WTC11 (cell line): ENCODE data around the gene SPEN. TPM values are rescaled to one million over a fixed set of nuclear protein-coding genes. Genes with fewer than 3 reads are reported as not detected.
A peak's percentile ranks its signal among the peaks of the same experiment; 100 is the strongest.

ENCODE experiments used
- ATAC-seq: fragments of 200-7000 bp; cut with Tn5 transposase; 2 replicates; pipeline ENCODE4 v1.10.0; 2021; ENCODE audit warnings: mild to moderate bottlenecking, moderate library complexity
- CTCF ChIA-PET: fragments of 300-600 bp; sonication (Branson Sonifier 250); formaldehyde crosslinking; loops from one replicate; lab custom pipeline; 2021; ENCODE audit warnings: antibody characterized with exemption; lab: Charles Lee
- POLR2A ChIA-PET: fragments of 350-600 bp; sonication (Branson Sonifier 250); formaldehyde crosslinking; loops from one replicate; lab custom pipeline; 2021; ENCODE audit warnings: antibody characterized with exemption; lab: Charles Lee
- DNase-seq: peaks from one replicate; pipeline ENCODE4 v3.0.0; 2021; ENCODE audit warnings: low spot score
- H3K27ac Mint-ChIP-seq: 2 replicates; pipeline ENCODE4 v1.8.0; 2021; ENCODE audit warnings: mixed read lengths
- H3K27me3 Mint-ChIP-seq: 2 replicates; pipeline ENCODE4 v1.8.0; 2021; ENCODE audit warnings: low read depth, mild to moderate bottlenecking, moderate library complexity, mixed read lengths
- H3K36me3 Mint-ChIP-seq: 2 replicates; pipeline ENCODE4 v1.8.0; 2021; ENCODE audit warnings: mixed read lengths
- H3K4me1 Mint-ChIP-seq: 2 replicates; pipeline ENCODE4 v1.8.0; 2022; ENCODE audit warnings: mixed read lengths
- H3K4me3 Mint-ChIP-seq: 2 replicates; pipeline ENCODE4 v1.8.0; 2021; ENCODE audit warnings: mild to moderate bottlenecking, moderate library complexity, mixed read lengths
- H3K9me3 Mint-ChIP-seq: 2 replicates; pipeline ENCODE4 v1.8.0; 2021; ENCODE audit warnings: mixed read lengths
- CBFB ChIP-seq: sonication (generic); formaldehyde crosslinking; IDR thresholded peaks from 2 replicates; pipeline ENCODE4 v1.8.1; 2022; ENCODE audit warnings: mild to moderate bottlenecking, low read depth, missing genetic modification reagents
- EMX1 ChIP-seq: fragments of 250-450 bp; sonication (Bioruptor Pico); IDR thresholded peaks from 2 replicates; pipeline ENCODE4 v1.8.0; 2021; ENCODE audit warnings: mild to moderate bottlenecking
- FOXJ3 ChIP-seq: sonication (generic); formaldehyde crosslinking; IDR thresholded peaks from 2 replicates; pipeline ENCODE4 v1.9.0; 2021; ENCODE audit warnings: missing genetic modification reagents, mild to moderate bottlenecking, borderline replicate concordance
- GTF2I ChIP-seq: fragments of 250-450 bp; sonication (Bioruptor Pico); conservative IDR thresholded peaks from 2 replicates; pipeline ENCODE4 v1.4.0; 2021; ENCODE audit warnings: mild to moderate bottlenecking
- JUN ChIP-seq: sonication (generic); formaldehyde crosslinking; IDR thresholded peaks from 2 replicates; pipeline ENCODE4 v1.8.0; 2023; ENCODE audit warnings: mild to moderate bottlenecking, missing genetic modification reagents
- SOX15 ChIP-seq: fragments of 250-450 bp; sonication (Bioruptor Pico); IDR thresholded peaks from 2 replicates; pipeline ENCODE4 v1.9.0; 2021; ENCODE audit warnings: mild to moderate bottlenecking
- TCF7 ChIP-seq: sonication (generic); formaldehyde crosslinking; IDR thresholded peaks from 2 replicates; pipeline ENCODE4 v1.8.0; 2022; ENCODE audit warnings: mild to moderate bottlenecking, low read depth, missing genetic modification reagents, moderate library complexity
- TEAD4 ChIP-seq: sonication (generic); formaldehyde crosslinking; IDR thresholded peaks from 2 replicates; pipeline ENCODE4 v1.8.0; 2022; ENCODE audit warnings: mild to moderate bottlenecking, missing genetic modification reagents
- TP53 ChIP-seq: sonication (generic); formaldehyde crosslinking; IDR thresholded peaks from 2 replicates; pipeline ENCODE4 v1.8.1; 2023; ENCODE audit warnings: mild to moderate bottlenecking, missing genetic modification reagents
- ZNF396 ChIP-seq: fragments of 250-450 bp; sonication (Bioruptor Pico); IDR thresholded peaks from 2 replicates; pipeline ENCODE4 v1.8.0; 2021; ENCODE audit warnings: mild to moderate bottlenecking, moderate library complexity, borderline replicate concordance
- ZNF416 ChIP-seq: fragments of 250-450 bp; sonication (Bioruptor Pico); IDR thresholded peaks from 2 replicates; pipeline ENCODE4 v1.9.0; 2021; ENCODE audit warnings: mild to moderate bottlenecking, inconsistent platforms
- ZNF423 ChIP-seq: fragments of 250-450 bp; sonication (Bioruptor Pico); IDR thresholded peaks from 2 replicates; pipeline ENCODE4 v2.1.2; 2022; ENCODE audit warnings: mild to moderate bottlenecking, moderate library complexity
- total RNA-seq: library from RNA; stranded (reverse); gene quantifications from 3 replicates; pipeline ENCODE4 v1.2.3, GENCODE V29; 2021
- TF ChIP-seq, protein P1 (sequence below): sonication (generic); formaldehyde crosslinking; IDR thresholded peaks from 2 replicates; pipeline ENCODE4 v1.8.0; 2022; ENCODE audit warnings: mild to moderate bottlenecking, missing genetic modification reagents
- TF ChIP-seq, protein P2 (sequence below): sonication (generic); formaldehyde crosslinking; IDR thresholded peaks from 2 replicates; pipeline ENCODE4 v1.8.1; 2023; ENCODE audit warnings: mild to moderate bottlenecking, missing genetic modification reagents
- TF ChIP-seq, protein P3 (sequence below): sonication (generic); formaldehyde crosslinking; IDR thresholded peaks from 2 replicates; pipeline ENCODE4 v1.8.0; 2023; ENCODE audit warnings: missing genetic modification reagents, mild to moderate bottlenecking, borderline replicate concordance
- TF ChIP-seq, protein P4 (sequence below): fragments of 250-450 bp; sonication (Bioruptor Pico); IDR thresholded peaks from 2 replicates; pipeline ENCODE4 v1.9.0; 2021; ENCODE audit warnings: mild to moderate bottlenecking
- TF ChIP-seq, protein P5 (sequence below): sonication (generic); formaldehyde crosslinking; IDR thresholded peaks from 2 replicates; pipeline ENCODE4 v1.8.0; 2022; ENCODE audit warnings: mild to moderate bottlenecking, missing genetic modification reagents
- TF ChIP-seq, protein P6 (sequence below): fragments of 250-450 bp; sonication (Bioruptor Pico); IDR thresholded peaks from 2 replicates; pipeline ENCODE4 v1.9.0; 2021; ENCODE audit warnings: mild to moderate bottlenecking
- TF ChIP-seq, protein P7 (sequence below): sonication (generic); formaldehyde crosslinking; IDR thresholded peaks from 2 replicates; pipeline ENCODE4 v1.8.1; 2023; ENCODE audit warnings: mild to moderate bottlenecking, moderate library complexity, missing genetic modification reagents
- TF ChIP-seq, protein P8 (sequence below): sonication (generic); formaldehyde crosslinking; IDR thresholded peaks from 2 replicates; pipeline ENCODE4 v1.8.1; 2022; ENCODE audit warnings: mild to moderate bottlenecking, moderate library complexity, missing genetic modification reagents

SPEN gene
- total RNA-seq, 1 experiment from 2014 or later = 48.8 TPM

DNA sequence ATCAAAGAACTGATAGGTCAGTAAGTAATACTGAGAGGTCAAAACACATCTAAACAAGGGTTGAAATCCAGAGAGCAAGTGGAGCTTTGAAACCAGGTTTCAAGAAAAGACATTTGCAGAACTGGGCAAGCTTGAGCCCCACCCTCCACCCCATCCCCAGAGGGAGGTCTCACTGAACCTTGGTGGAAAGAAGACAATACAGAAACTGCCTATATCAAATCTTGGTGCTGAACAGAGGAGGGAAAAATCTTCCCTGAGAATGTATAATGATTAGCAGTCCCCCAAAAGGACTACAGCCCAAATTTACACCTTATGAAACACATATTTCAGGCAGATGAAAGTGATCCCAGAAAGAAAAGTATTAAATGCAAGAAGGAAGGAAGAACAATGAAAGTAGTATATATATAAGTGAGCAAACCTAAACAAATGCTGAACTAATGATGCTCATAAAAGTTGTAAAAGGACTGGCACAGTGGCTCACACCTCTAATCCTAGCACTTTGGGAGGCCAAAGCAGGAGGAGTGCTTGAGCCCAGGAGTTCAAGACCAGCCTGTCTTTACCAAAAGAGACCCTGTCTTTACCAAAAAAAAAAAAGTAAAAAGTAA is 116.0 kb downstream of the SPEN start:
- Mint-ChIP-seq H3K4me1 (peaks cover 25% of the 10 kb centered on the region), H3K4me3 (no peak overlapping the region), H3K36me3 (peaks cover 7% of the 10 kb centered on the region), H3K9me3 (peaks cover 4% of the 10 kb centered on the region), H3K27me3 (no peaks in the 10 kb centered on the region), H3K27ac (peak overlapping the region; percentile 57; the same call in 1 of the 2 replicates)
- no peak for ATAC-seq
- DNase-seq = no peak
- POLR2A ChIA-PET = no interaction called here
- TF ChIP-seq TEAD4 (CRISPR knock-in tag) (no peak), ZNF396 (CRISPR knock-in tag) (no peak), TCF7 (no peak), SOX15 (CRISPR knock-in tag) (no peak), JUN (CRISPR knock-in tag) (no peak)
- TF ChIP-seq, protein P1, sequence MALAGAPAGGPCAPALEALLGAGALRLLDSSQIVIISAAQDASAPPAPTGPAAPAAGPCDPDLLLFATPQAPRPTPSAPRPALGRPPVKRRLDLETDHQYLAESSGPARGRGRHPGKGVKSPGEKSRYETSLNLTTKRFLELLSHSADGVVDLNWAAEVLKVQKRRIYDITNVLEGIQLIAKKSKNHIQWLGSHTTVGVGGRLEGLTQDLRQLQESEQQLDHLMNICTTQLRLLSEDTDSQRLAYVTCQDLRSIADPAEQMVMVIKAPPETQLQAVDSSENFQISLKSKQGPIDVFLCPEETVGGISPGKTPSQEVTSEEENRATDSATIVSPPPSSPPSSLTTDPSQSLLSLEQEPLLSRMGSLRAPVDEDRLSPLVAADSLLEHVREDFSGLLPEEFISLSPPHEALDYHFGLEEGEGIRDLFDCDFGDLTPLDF = no peak
- TF ChIP-seq, protein P2, sequence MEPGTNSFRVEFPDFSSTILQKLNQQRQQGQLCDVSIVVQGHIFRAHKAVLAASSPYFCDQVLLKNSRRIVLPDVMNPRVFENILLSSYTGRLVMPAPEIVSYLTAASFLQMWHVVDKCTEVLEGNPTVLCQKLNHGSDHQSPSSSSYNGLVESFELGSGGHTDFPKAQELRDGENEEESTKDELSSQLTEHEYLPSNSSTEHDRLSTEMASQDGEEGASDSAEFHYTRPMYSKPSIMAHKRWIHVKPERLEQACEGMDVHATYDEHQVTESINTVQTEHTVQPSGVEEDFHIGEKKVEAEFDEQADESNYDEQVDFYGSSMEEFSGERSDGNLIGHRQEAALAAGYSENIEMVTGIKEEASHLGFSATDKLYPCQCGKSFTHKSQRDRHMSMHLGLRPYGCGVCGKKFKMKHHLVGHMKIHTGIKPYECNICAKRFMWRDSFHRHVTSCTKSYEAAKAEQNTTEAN (CRISPR knock-in tag) = no peak
- TF ChIP-seq, all 79 proteins: peak for 0
- CTCF ChIA-PET = interaction anchor here (0.6 to 1.0 kb wide), 2 partner anchors 31 to 148 kb away, joined by 4 to 5 read pairs; no protein-coding TSS in a partner anchor

DNA sequence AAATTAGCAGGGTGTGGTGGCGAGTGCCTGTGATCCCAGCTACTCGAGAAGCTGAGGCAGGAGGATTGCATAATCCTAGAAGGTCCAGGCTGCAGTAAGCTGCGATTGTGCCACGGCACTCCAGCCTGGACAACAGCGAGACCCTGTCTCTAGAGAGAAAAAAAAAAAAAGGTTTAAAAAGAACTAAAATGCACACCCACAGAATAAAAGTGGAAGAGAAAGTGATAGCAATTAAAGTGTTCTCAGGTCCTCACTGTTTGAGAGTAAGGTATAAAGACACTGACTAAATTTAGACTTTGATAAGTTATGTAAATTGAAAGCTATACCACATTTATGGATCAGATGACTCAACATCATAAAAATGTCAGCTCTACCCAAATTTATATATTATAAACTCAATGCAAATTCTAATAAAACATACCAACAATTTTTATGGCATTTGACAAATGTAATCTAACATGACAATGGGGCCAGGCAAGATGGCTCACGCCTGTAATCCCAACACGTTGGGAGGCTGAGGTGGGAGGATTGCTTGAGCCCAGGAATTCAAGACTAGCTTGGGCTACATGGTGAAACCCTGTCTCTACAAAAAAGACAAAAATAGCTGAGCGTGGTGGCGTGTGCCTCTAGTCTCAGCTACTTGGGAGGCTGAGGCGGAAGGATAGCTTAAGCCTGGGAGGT is 116.6 kb downstream of the SPEN start:
- ChIA-PET CTCF (interaction anchor here (0.6 to 0.9 kb wide), 2 partner anchors 11 to 31 kb away, joined by 3 to 5 read pairs; no protein-coding TSS in a partner anchor), POLR2A (no interaction called here)
- DNase-seq (no peak), ATAC-seq (no peak)
- Mint-ChIP-seq H3K27ac (no peak overlapping the region), H3K9me3 (peaks cover 4% of the 10 kb centered on the region), H3K36me3 (peaks cover 13% of the 10 kb centered on the region), H3K4me1 (peaks cover 20% of the 10 kb centered on the region), H3K27me3 (no peaks in the 10 kb centered on the region), H3K4me3 (no peak overlapping the region)
- TF ChIP-seq JUN (CRISPR knock-in tag) (no peak), ZNF416 (CRISPR knock-in tag) (no peak), ZNF423 (CRISPR knock-in tag) (no peak), EMX1 (CRISPR knock-in tag) (no peak), FOXJ3 (CRISPR knock-in tag) (no peak), TEAD4 (CRISPR knock-in tag) (no peak), TP53 (CRISPR knock-in tag) (no peak), CBFB (CRISPR knock-in tag) (no peak), GTF2I (CRISPR knock-in tag) (no peak)
- TF ChIP-seq, protein P3, sequence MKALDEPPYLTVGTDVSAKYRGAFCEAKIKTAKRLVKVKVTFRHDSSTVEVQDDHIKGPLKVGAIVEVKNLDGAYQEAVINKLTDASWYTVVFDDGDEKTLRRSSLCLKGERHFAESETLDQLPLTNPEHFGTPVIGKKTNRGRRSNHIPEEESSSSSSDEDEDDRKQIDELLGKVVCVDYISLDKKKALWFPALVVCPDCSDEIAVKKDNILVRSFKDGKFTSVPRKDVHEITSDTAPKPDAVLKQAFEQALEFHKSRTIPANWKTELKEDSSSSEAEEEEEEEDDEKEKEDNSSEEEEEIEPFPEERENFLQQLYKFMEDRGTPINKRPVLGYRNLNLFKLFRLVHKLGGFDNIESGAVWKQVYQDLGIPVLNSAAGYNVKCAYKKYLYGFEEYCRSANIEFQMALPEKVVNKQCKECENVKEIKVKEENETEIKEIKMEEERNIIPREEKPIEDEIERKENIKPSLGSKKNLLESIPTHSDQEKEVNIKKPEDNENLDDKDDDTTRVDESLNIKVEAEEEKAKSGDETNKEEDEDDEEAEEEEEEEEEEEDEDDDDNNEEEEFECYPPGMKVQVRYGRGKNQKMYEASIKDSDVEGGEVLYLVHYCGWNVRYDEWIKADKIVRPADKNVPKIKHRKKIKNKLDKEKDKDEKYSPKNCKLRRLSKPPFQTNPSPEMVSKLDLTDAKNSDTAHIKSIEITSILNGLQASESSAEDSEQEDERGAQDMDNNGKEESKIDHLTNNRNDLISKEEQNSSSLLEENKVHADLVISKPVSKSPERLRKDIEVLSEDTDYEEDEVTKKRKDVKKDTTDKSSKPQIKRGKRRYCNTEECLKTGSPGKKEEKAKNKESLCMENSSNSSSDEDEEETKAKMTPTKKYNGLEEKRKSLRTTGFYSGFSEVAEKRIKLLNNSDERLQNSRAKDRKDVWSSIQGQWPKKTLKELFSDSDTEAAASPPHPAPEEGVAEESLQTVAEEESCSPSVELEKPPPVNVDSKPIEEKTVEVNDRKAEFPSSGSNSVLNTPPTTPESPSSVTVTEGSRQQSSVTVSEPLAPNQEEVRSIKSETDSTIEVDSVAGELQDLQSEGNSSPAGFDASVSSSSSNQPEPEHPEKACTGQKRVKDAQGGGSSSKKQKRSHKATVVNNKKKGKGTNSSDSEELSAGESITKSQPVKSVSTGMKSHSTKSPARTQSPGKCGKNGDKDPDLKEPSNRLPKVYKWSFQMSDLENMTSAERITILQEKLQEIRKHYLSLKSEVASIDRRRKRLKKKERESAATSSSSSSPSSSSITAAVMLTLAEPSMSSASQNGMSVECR (CRISPR knock-in tag) = no peak
- TF ChIP-seq, protein P4, sequence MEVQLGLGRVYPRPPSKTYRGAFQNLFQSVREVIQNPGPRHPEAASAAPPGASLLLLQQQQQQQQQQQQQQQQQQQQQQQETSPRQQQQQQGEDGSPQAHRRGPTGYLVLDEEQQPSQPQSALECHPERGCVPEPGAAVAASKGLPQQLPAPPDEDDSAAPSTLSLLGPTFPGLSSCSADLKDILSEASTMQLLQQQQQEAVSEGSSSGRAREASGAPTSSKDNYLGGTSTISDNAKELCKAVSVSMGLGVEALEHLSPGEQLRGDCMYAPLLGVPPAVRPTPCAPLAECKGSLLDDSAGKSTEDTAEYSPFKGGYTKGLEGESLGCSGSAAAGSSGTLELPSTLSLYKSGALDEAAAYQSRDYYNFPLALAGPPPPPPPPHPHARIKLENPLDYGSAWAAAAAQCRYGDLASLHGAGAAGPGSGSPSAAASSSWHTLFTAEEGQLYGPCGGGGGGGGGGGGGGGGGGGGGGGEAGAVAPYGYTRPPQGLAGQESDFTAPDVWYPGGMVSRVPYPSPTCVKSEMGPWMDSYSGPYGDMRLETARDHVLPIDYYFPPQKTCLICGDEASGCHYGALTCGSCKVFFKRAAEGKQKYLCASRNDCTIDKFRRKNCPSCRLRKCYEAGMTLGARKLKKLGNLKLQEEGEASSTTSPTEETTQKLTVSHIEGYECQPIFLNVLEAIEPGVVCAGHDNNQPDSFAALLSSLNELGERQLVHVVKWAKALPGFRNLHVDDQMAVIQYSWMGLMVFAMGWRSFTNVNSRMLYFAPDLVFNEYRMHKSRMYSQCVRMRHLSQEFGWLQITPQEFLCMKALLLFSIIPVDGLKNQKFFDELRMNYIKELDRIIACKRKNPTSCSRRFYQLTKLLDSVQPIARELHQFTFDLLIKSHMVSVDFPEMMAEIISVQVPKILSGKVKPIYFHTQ = no peak
- TF ChIP-seq, protein P5, sequence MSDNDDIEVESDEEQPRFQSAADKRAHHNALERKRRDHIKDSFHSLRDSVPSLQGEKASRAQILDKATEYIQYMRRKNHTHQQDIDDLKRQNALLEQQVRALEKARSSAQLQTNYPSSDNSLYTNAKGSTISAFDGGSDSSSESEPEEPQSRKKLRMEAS (CRISPR knock-in tag) = no peak
- TF ChIP-seq, protein P6, sequence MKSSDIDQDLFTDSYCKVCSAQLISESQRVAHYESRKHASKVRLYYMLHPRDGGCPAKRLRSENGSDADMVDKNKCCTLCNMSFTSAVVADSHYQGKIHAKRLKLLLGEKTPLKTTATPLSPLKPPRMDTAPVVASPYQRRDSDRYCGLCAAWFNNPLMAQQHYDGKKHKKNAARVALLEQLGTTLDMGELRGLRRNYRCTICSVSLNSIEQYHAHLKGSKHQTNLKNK (CRISPR knock-in tag) = no peak
- TF ChIP-seq, protein P7, sequence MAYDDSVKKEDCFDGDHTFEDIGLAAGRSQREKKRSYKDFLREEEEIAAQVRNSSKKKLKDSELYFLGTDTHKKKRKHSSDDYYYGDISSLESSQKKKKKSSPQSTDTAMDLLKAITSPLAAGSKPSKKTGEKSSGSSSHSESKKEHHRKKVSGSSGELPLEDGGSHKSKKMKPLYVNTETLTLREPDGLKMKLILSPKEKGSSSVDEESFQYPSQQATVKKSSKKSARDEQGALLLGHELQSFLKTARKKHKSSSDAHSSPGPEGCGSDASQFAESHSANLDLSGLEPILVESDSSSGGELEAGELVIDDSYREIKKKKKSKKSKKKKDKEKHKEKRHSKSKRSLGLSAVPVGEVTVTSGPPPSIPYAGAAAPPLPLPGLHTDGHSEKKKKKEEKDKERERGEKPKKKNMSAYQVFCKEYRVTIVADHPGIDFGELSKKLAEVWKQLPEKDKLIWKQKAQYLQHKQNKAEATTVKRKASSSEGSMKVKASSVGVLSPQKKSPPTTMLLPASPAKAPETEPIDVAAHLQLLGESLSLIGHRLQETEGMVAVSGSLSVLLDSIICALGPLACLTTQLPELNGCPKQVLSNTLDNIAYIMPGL (CRISPR knock-in tag) = no peak
- TF ChIP-seq, protein P8, sequence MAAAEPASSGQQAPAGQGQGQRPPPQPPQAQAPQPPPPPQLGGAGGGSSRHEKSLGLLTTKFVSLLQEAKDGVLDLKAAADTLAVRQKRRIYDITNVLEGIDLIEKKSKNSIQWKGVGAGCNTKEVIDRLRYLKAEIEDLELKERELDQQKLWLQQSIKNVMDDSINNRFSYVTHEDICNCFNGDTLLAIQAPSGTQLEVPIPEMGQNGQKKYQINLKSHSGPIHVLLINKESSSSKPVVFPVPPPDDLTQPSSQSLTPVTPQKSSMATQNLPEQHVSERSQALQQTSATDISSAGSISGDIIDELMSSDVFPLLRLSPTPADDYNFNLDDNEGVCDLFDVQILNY = no peak
